ENCODE results near the gene CD200R1.

The CD200R1 gene

GRCh38 chr3:112888381-112889085, 86.4 kb downstream of the CD200R1 start:
- DNase-seq (ENCODE audit: low read depth in 2 of 2) = no peak

GRCh38 chr3:112884678-112885290, 90.1 kb downstream of the CD200R1 start:
- no peak for DNase-seq (ENCODE audit: low read depth in 2 of 2)

- DNase-seq (ENCODE audit: low read depth in 2 of 2) = no peak
These were observed 93.0 kb downstream of the CD200R1 start for GRCh38 chr3:112881891-112882290.

DNA sequence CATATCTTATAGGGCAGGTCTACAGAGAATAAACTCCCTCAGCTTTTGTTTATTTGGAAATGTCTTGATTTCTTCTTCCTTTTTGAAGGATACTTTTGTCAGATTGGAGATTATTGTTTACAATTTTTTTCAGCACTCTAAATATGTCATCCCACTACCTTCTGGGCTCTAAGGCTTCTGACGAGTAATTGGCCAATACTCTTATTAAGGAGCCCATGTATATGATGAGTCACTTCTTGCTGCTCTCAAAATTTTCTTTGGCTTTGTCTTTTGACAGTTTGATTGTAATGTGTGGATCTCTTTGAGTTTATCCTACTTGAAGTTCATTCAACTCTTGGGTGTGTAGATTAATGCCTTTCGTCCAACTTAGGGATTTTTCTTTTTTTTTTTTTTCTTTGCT, 99.3 kb downstream of the CD200R1 start:
- DNase-seq (ENCODE audit: low read depth in 2 of 2) = no peak

- DNase-seq (ENCODE audit: low read depth in 2 of 2) = no peak
These were observed 100.2 kb downstream of the CD200R1 start for GRCh38 chr3:112874725-112875124.

DNA sequence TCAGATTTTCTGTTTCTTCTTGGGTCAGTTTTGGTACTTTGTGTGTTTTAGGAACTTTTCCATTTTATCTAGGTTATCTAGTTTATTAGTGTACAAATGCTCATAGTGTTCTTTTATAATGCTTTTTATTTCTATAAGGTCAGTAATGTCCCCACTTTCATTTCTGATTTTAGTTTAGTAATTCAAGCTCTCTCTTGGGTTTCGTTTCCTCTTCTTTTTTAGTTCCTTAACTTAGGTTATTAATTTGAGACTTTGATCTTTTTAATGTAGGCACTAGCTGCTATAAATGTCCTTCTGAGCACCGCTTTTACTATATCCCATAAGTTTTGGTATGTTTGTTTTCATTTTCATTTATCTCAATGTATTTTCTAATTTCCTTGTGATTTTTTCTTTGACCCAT, 101.3 kb downstream of the CD200R1 start:
- no peak for DNase-seq (ENCODE audit: low read depth in 2 of 2)

GRCh38 chr3:112871735-112872134, 103.2 kb downstream of the CD200R1 start:
- DNase-seq (ENCODE audit: low read depth in 2 of 2) = no peak
